ENCODE results near the gene FXYD6.
A peak's percentile ranks its signal among the peaks of the same experiment; 100 is the strongest.

The FXYD6 gene

DNA sequence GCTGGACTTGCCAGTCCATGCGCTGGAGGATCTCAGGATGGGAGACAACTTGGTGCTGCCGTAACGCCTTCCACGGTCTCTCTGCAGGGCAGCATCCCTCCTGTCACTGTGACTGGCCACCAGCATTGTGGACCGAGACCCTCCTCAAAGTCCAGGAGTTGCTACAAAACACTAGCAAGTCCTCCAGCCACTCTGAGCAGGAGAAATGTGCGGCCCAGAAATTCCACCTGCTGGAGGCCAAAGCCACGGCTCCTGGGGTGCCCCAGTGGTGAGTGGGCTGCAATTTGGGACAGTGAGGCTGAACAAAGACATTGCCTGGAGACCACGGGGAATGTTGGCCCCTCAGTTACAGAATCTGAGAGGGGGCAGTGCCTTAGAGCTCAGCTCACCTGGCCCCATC lies 72.6 kb downstream of the FXYD6 start:
- no peaks in the 10 kb centered on the region for H3K9me3 Mint-ChIP-seq
- peaks cover 3% of the 10 kb centered on the region for H3K4me1 Mint-ChIP-seq
- H3K36me3 Mint-ChIP-seq, result no peaks in the 10 kb centered on the region
- no peak overlapping the region for H3K27ac Mint-ChIP-seq
- H3K4me3 Mint-ChIP-seq, result no peak overlapping the region
- peaks cover 2% of the 10 kb centered on the region for H3K27me3 Mint-ChIP-seq
- no peak for ATAC-seq

DNA sequence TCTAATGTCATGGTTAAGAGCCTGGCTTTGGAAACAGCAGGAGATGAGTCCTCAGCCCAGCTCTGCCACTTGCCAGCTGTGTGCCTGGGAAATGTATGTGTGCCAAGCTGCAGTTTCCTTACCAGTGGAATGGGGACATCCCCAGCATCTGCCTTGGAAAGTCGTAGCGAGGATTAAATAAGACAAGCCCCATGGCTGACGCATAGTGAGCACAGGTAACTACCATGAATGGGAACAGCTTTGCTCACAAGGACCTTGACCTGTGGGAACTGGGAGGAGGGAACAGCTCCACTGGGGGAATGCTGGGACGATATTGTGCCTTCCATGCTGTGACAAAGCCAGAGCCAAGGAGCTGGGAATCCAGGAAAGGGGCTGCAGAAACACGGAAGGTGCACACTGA lies 76.8 kb downstream of the FXYD6 start:
- no peak for ATAC-seq
- Mint-ChIP-seq H3K4me1 (peaks cover 17% of the 10 kb centered on the region), H3K27me3 (peaks cover 38% of the 10 kb centered on the region), H3K9me3 (no peaks in the 10 kb centered on the region), H3K4me3 (no peak overlapping the region), H3K27ac (no peak overlapping the region), H3K36me3 (no peaks in the 10 kb centered on the region)

DNA sequence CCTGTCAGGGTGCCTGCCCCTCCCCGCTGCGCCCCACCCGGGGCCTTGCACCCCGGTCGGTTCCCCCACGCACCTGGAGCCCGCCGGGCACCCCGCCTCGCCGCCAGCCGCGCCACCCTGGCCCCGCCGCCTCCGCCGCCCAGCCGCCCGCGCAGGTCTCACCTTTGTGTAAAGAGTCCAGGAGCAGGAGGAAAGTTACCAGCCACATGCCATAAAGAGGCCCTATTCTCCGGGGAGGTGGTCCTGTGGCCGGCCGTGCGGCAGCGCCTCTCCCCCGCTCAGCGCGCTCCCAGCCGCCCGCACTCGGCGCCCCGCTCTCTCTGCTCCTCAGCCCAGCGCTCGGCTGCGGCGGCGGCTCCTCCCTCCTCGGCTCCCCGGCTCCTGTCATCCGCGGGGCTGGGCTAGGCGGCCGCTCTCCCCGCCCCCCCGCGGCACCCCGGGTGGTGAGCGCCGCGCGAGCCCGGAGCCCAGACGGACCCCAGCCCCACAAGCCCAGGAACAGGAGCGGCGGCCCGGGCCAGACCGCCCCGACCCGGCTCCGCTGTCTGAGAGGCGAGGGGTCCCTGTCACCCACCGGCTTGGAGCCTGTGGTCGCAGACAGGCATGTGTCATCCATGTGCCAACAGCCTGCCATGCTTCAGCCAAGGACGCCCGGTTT lies 79.5 kb downstream of the FXYD6 start, which contains the start of gene DSCAML1:
Gene DSCAML1, minus strand, starts transcription at position 345 of the 658 bp plus-strand sequence. Its CDS starts 137 bp downstream, at position 208.
- peak within 1 kb of the TSS; percentile 48 for H3K4me3 Mint-ChIP-seq
- H3K4me1 Mint-ChIP-seq, result peaks cover 17% of the 10 kb centered on the region
- no peaks in the 10 kb centered on the region for H3K9me3 Mint-ChIP-seq
- no peak within 1 kb of the TSS for H3K27ac Mint-ChIP-seq
- peak; percentile 61 for ATAC-seq
- peaks cover 64% of the 10 kb centered on the region for H3K27me3 Mint-ChIP-seq
- H3K36me3 Mint-ChIP-seq, result no peaks in the 10 kb centered on the region

DNA sequence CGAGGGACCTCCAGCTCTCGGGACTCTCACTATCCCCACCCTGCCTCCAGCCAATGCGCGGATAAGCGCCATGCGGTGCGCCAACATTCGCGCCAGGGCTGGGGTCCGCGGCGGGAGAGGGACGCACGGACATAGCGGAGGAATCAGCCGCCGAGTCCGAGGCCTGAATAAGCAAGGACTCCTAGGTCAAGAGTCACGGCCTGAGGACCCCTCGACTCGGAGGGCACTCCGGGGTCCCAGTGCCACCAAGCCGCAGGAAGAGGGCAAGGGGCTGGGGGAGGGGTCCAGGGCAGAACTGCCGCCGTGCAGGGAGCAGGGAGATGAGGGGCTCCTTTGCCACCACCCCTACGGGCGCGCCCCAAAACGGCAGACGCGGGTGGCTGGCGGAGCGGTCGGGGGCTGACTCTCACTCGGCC lies 80.0 kb downstream of the FXYD6 start:
- H3K4me3 Mint-ChIP-seq, result no peak overlapping the region

DNA sequence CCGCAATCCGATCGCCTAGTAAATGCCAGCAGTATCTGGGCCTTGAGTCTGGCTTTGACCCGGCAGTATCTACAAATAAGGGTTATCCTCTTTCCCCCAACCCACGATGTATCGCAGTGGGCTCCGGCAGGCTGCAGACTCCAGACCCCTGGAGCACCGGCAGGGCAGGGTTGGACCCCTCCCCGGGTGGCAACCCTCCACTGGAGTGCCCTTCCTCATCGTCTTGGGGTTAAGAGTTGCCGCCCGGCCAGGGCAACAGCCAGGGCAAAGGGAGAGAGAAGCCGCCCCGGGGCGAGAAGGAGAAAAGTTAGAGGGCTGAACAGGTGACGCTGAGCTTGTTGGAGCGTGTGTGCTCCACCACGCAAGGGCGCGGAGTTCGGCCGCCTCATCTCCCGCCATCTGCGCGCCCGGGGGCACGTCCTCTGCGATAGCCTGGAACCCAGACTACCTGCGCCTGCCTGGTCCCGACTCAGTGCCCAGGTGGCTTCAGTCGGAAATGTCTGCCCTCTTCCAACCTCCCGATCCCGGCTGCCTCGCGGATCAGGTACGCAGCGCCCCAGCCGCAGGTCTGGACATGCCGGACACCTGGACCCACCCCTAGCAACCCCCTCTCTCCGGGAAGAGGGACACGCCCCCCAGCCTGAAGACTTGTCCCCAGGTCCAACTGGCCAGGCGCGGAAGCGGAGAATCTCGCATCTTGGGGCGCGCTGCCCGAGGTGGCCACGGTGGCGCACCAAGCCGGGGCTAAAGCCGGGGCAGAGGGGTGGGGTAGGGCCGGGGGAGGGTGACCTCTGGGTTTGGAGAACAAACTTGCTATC lies 80.6 kb downstream of the FXYD6 start:
- Mint-ChIP-seq H3K27ac (no peak overlapping the region), H3K4me3 (peak overlapping the region; percentile 41), H3K9me3 (no peaks in the 10 kb centered on the region), H3K4me1 (peaks cover 17% of the 10 kb centered on the region), H3K27me3 (peaks cover 76% of the 10 kb centered on the region), H3K36me3 (no peaks in the 10 kb centered on the region)
- ATAC-seq, result no peak

More for the DNA sequence above, 80.0 kb downstream of the FXYD6 start:
- Mint-ChIP-seq H3K27ac (no peak overlapping the region), H3K4me1 (peaks cover 17% of the 10 kb centered on the region), H3K9me3 (no peaks in the 10 kb centered on the region), H3K36me3 (no peaks in the 10 kb centered on the region), H3K27me3 (peaks cover 70% of the 10 kb centered on the region)
- ATAC-seq, result no peak

DNA sequence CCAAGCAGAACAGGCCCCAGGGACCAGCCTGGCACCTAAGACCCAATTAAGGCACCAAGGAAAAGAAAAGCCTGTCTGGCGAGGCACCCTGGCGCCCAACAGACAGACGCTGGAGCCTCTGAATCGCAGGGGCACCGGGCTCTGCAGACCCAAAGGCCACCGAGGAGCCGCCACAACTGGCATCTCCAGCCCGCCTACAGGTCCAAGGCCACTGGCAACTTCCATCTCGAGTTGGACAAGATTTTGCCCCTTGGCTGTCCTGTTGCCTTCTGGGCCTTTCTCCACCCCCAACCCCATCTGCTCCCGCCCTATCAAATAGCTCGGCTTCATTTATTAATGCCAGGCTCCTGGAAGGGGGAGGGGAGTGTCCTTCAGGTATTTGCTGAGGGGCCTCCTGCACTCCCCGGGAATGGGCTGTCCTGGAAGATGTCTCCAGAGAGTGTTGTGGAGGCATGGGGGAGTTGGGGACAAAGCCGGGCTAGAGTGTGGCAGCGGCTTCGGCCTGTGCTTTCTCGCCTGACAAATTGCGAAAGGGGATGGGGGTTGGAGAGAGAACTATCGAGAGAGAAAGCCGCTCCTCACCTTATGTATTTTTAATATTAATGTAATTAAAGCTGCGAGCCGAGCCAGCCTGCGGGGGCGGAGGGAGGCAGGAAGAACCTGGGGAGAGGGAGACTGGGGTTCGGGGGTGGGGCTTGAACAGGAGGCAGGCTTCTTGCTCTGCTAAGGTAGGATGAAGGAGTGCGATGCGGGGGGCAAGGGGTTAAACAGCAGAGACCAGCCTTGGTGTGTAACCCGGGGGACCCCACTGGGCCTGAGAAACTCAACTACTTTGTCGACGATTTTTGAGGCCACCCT lies 81.5 kb downstream of the FXYD6 start:
- H3K4me3 Mint-ChIP-seq, result no peak overlapping the region
- H3K27me3 Mint-ChIP-seq, result peaks cover 84% of the 10 kb centered on the region
- no peak for ATAC-seq

DNA sequence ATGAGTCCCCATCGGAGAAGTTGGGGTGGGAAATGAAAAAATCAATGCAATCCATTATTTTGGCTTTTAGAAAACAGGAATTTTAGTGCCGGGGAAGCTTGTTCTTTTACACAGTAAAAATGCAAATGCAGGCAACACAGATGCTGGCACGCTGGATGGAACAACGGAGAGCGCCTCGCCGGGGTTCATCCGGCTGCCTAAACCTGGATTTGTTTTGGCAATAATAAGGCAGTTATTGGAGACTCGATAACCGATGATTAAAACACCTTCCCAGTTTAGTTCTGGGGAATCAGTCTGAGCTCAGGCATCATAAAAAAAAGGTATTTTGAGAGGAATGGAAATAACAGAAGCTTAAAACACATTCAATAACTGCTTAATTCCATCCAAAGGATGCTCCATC lies 82.3 kb downstream of the FXYD6 start:
- Mint-ChIP-seq H3K4me3 (no peak overlapping the region), H3K27ac (no peak overlapping the region), H3K4me1 (peaks cover 17% of the 10 kb centered on the region), H3K36me3 (no peaks in the 10 kb centered on the region), H3K9me3 (no peaks in the 10 kb centered on the region), H3K27me3 (peaks cover 92% of the 10 kb centered on the region)
- ATAC-seq, result no peak

More for the DNA sequence above, 81.5 kb downstream of the FXYD6 start:
- Mint-ChIP-seq H3K4me1 (peaks cover 17% of the 10 kb centered on the region), H3K9me3 (no peaks in the 10 kb centered on the region), H3K36me3 (no peaks in the 10 kb centered on the region), H3K27ac (no peak overlapping the region)

DNA sequence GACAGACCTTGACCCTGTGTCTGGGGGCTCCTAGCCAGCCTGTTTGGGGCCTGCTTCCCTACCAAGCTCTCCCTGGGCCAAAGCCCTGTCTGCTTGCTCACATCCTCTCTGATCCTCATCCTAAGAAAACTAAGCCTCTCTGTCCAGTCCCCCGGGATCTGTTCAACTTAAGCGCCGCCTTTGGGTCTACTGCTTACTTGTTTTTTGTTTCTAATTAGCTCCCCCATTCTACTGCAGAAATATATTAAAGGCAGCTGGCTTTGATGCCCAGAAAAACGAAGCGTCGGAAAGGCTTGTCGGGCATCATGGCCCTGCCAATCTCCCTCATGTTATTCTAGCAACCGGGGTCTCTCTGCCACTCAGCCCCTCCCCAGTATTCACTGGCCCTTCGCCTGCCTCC lies 82.9 kb downstream of the FXYD6 start:
- no peak overlapping the region for H3K27ac Mint-ChIP-seq
- no peak for ATAC-seq
- H3K27me3 Mint-ChIP-seq, result peaks cover 86% of the 10 kb centered on the region
- no peak overlapping the region for H3K4me3 Mint-ChIP-seq
- no peaks in the 10 kb centered on the region for H3K36me3 Mint-ChIP-seq
- H3K9me3 Mint-ChIP-seq, result no peaks in the 10 kb centered on the region
- peaks cover 17% of the 10 kb centered on the region for H3K4me1 Mint-ChIP-seq

DNA sequence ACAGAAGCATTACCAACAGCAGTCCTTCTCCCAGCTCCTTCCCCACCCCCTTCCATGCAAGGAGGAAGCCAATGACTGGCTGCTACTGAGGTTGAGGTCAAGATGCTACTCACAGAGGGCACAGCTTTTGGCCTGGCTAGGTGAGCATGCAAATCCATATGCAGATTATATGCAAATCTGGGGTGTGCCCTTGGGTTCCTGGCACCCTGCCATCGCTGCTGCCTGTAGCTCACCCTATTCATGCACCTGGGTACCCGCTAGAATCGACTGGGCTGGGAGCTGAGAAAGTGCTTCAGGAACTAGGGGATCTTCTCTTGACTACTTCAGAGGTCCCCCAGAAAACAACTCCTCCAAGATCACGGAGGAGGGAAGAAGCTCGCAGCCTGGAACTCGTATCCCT lies 83.5 kb downstream of the FXYD6 start:
- Mint-ChIP-seq H3K4me1 (peaks cover 17% of the 10 kb centered on the region), H3K4me3 (no peak overlapping the region), H3K36me3 (no peaks in the 10 kb centered on the region), H3K27ac (no peak overlapping the region), H3K27me3 (peaks cover 84% of the 10 kb centered on the region), H3K9me3 (no peaks in the 10 kb centered on the region)
- ATAC-seq, result no peak

DNA sequence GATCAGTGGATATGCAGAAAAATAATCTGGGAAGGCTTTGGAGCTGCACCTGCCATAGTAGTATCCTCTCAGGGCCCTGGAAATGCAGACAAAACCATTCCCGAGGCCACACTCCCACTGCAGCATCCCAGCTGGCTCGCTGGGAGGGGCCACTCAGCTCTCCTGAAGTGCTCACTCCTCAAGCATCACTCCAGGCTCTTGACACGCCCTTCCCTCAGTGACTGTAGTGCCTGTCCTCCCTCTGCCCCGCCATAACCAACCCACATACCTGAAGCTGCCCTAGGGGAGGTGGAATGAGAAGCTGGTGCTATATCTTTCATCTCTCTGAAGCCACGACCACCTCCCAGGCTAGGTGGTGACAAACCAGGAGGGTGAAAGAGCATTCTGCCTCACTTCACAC lies 84.2 kb downstream of the FXYD6 start:
- Mint-ChIP-seq H3K36me3 (no peaks in the 10 kb centered on the region), H3K4me1 (peaks cover 17% of the 10 kb centered on the region), H3K4me3 (no peak overlapping the region), H3K27ac (no peak overlapping the region), H3K27me3 (peaks cover 84% of the 10 kb centered on the region), H3K9me3 (no peaks in the 10 kb centered on the region)
- ATAC-seq, result no peak

DNA sequence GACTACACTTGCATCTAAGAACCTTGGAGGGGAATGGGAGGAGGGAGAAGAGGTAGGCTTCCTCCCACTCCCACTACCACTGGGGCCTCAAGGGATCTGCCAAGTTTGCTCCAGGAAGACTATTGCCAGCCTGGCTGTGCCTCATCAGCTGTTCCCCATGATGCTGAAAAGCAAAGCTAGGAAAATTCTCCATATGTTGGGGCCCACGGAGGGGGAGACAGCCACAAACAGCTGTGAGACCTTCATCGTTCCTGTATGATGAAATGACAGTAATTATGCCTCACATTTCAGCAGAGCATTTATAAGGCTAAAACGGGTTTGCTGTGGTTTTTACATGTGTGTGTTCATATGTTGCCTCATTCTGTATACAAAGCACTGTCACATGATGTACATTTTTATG lies 86.2 kb downstream of the FXYD6 start:
- ATAC-seq, result no peak
- Mint-ChIP-seq H3K27me3 (peaks cover 91% of the 10 kb centered on the region), H3K4me3 (no peak overlapping the region), H3K27ac (no peak overlapping the region), H3K36me3 (no peaks in the 10 kb centered on the region), H3K9me3 (no peaks in the 10 kb centered on the region), H3K4me1 (peaks cover 6% of the 10 kb centered on the region)

DNA sequence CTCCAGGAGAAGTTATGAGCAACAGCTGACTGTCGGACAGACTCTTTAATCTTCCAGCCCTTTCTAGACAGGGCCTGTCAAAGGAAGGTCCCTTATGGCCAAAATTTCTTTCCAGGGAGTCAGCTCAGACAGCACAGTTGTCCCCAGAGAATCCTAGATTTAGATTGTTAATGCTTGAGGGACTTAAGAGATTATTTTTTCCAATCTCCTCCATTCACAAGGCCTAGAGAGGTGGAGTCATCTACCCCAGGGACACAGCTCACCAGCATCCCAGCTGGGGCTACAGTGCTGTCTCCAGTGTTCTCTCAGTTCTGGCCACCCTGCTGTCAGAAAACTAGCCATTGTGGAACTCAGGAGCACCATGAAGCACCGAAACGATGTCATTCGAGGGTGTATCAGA lies 87.2 kb downstream of the FXYD6 start:
- Mint-ChIP-seq H3K27me3 (peaks cover 89% of the 10 kb centered on the region), H3K4me3 (no peak overlapping the region), H3K36me3 (no peaks in the 10 kb centered on the region), H3K4me1 (no peaks in the 10 kb centered on the region), H3K27ac (no peak overlapping the region), H3K9me3 (no peaks in the 10 kb centered on the region)
- no peak for ATAC-seq
